HG03378 (cell line): ENCODE results near the gene FILIP1L.
"Not testable (repeated sequence)": the region's sequence is repeated elsewhere in the genome, so short reads cannot be mapped to it uniquely, and the experiment has no call there.

Experiments
- ATAC-seq: cut with Tn5 transposase; IDR thresholded peaks from one replicate; pipeline ENCODE4 v1.9.1; 2021; ENCODE audit warnings: mild to moderate bottlenecking, moderate library complexity; ENCODE audit not compliant: unreplicated experiment

FILIP1L gene

DNA sequence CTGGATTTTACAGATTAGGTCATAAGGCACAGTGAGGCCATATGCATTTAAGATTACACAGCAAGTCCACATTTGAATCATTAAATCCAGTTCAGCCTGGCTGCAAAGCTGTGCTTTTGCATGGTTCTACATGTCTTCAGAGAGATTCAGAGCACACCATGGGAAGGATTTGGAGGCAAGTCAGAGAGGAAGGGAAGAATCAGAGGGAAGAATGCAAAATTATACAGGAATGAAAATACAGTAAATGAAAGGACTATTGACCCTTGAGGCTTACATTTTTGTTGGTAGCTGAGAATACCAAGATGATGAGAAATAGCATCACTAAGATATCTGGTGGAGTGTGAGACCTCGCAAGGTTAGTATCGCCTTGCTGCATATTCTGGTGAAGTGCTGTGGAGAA, 13.9 kb downstream of the FILIP1L start:
- ATAC-seq, result no peak

DNA sequence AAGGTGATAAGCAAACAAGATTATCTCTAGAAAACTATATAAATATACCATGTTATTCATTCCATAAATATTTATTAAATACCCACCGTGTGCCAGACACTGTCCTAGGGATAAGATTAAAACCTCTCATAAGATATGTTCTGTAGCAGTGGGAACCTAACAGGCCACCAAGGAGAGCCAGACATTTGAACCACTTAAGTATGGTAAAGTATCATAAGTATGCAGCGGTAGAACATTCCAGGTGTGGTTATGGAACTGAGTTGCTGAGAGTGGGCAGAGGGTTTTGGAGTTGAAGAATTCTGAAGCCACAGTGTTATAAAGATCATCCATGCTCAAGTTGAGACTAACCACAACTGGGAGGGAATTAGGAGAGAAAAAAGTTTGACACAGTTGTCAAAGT, 14.7 kb downstream of the FILIP1L start:
- ATAC-seq, result no peak

DNA sequence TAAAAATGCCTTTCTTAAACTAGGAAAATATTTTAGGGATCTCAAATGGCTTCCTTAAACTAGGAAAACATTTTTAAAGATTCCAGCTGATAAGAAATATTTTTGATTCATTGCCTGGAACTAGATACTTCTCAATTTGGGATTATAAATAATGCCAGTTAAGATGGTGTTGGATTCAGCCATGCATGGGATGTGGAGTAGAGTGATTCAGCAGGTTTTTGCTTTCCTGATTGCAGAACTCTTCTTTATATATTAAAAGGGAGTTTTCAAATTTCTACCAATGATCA, 15.6 kb downstream of the FILIP1L start:
- no peak for ATAC-seq

DNA sequence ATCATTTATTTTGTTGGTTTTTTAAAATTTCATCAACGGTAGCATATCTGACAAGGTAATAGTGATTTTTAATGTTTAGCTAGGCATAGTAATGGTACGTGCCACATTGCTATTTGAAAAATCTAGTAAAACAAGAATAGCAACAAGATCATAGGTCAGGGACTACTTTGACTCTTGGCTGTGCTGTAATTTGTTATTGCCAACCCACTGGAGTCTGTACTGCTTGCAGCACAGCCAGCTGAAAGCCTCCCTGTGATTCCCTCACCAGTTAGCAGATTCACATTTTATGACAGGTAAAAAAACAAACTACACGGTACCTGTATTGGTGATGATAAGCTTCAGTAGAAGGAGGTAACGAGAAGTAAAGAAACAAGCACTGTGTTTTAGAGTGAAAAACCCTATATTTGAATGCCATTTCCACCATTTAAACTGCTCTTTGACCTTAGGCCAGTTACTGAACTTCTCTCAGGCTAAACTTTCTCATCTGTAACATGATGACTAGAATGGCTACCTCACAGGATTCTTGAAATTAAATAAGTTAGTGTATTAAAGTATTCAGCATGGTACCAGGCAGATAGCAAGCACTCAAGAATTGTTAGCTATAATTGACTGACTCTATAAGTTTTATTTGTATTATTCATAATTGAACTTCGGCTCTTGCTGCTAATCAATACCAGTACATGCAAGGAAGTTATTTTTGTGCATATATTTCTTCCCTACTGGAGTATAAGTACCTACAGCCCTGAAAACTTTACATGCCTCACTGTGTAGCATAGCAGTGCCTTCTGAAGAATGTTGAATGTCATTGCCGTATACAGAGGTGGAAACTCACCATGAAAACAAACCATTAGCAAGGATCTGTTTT, 16.1 kb downstream of the FILIP1L start:
- no peak for ATAC-seq

DNA sequence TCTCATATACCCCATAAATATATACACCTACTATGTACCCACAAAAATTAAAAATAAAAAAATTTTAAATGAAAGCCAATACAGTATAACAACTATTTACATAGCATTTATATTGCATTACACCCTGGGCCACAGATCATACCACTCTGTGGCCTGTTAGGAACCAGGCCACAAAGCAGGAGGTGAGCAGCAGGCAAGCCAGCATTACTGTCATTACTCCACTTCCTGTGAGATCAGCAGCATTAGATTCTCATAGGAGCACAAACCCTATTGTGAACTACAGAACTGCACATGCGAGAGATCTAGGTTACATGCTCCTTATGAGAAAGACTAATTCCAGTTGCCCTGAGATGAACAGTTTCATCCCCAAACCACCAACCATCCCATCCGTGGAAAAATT, 17.4 kb downstream of the FILIP1L start:
- no peak for ATAC-seq

DNA sequence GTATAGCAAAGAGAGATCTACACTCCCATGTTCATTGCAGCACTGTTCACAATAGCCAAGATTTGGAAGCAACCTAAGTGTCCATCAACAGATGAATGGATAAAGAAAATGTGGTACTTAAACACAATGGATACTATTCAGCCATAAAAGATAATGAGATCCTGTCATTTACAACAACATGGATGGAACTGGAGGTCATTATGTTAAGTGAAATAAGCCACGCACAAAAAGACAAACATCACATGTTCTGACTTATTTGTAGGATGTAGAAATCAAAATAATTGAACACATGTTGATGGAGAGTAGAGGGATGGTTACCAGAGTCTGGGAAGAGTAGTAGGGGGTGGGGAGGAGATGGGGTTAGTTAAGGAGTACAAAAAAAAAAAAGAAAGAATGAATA, 18.0 kb downstream of the FILIP1L start:
- ATAC-seq, result not testable (repeated sequence)

DNA sequence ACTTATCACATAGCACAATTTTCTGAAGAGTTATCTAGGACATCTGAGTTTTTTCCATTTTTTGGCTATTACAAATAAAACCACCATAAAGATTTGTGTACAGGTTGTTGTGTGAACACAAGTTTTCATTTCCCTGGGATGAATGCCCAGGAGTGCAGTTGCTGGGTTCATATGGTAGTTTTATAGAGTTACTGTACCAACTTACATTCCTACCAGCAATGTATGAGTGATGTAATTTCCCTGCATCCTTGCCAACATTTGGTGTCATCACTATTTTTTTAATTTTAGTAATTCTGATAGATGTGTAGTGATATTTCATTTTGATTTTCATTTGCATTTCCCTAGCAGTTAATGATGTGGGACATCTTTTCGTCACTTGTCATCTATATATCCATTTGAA, 20.5 kb downstream of the FILIP1L start:
- no peak for ATAC-seq

DNA sequence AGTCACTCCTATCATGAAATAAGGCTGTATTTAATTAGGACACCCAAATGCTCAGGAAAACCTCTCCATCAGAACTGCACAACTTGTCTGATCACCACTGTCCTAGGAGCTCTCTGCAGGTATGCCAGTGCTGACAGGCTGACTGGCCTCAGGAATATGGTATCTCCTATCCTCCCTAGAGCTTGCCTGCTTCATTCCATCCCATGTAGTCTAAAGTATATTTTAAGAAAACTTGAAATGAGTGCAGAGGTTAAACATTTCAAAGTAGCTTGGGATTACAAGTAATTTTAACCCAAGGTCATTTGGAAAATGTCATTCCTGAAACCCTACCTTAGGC, 23.7 kb downstream of the FILIP1L start:
- ATAC-seq, result peak; percentile 3

DNA sequence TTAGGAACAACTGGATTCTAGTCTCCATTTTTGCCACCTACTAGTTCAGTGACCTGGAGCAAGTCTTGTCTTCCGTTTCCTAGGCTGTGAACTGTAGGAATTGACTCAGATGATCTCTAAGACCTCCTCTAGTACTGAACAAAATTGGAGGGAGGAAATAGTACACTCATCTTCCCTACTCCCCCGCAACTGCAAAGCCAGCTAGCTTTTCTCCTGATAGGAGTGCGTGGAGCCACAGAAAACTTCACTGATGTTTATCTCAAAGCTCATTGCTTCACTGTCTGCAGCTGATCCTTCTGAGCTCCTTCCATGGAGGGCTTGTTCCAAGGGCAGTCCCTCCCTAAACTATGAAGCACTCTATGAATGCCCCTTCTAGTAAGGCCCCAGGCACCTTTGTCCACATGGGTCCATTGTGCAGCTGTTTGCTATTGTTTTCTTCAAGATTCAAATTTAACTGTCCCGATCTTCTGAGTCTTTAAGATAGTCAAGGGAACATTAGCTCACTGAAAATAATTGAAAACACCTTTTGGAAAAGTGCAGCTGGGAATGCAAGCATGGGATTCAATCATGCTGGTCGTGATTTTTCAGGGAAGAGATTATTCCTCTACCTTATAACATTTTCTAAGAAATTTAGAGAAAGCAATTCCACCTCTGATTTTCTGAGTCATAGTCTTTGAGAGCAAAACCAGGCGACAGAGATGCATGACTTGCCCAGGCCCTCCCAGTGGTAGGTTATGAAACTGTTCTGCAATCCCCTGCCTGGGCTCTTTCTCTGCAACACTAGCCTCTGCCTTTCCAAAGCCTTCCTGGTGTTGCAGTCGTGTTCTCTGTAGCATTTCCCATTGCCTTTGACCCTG, 24.3 kb downstream of the FILIP1L start:
- peak; percentile 57 for ATAC-seq

DNA sequence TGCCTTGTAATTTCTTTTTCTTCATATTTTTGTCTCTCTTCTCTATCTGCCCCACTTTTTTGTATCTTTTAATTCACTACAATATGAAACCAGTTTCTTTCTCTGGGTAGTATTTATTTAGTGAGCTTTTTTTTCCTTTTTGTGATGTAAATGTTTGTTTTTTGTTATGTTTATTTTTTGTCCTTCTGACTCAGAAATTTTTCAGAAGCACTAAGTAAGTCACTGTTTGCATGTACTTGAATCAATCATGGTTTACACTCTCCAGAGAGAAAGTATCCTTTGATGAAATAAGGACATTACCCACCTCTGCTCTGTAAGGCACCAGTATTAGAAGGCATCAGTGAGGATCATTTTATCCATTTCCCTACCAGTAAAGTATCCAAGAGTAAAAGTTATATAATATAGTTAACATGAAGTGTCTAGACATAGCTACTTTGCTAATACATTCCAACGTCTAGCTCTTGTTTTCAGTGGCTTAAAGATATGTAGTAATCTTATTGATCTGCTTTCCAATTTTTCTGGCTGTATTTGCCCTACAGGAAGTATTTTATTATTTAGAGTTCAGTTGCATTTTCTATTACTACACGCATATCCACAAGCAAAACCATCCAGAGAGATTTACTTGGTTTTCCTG, 25.4 kb downstream of the FILIP1L start:
- ATAC-seq, result no peak

DNA sequence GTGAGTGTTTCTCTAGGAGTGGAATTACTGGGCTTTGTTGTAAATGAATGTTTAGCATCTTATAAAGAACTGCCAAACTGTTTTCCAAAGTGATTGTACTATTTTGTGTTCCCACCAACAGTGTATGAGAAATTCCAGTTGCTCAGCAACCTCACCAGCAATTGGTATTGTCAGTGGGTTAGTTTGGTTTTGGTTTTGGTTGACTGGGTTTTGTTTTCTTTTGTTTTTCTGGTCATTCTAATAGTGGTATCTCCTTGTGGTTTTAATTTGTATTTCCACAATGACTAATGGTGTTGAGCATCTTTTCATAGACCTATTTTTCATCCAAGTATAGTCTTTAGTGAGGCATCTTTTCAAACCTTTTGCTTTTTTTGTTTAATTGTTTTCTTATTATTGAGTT, 27.1 kb downstream of the FILIP1L start:
- ATAC-seq, result peak; percentile 96

DNA sequence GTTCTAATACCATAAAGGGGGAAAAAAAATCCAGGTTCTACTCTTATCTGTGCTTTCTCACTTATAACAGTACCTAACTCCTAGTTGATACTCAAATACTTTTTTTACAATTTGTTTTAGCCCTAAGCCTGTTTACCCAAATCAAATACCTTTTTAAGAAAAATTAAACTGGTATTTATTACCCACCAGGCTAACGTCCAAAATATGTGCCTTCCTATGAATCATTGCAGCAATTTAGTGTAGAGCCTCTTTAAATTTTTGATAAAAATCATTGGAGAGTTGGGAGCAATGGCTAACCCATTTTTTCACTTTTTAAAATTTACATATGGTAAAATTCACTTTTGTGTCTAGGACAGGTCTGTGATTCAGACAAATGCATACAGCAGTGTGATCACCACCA, 27.9 kb downstream of the FILIP1L start:
- no peak for ATAC-seq

DNA sequence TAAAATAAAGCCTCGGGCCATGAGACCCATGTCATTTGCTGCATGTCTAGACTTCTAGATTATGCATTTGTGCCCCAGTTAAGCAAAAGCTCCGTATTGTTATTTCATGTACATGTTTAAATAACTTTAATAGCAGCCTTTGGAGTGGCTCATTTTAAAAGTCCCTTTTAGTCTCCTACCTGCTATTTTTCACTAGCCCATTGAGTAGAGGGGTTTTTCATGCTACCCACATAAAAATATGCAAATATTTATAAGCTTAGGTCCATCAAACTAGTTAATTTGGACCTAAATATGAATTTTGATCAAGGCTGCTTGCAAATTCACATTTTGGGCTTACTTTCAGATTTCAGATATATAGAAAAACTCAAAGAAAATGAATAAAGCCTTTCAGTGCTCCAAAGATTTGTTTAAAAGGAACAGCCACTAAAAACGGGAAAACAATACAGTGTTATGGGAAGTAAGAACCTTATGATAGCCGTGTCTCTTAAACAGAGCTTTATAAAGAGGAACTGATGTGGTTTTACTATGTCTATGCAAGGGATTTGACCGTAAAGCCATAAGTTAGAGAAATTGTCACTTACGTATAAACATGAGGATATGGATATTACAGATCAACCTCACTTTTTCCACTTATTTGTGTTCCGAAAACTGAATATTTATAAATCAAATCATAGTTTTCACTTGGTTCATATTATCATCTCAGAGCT, 30.0 kb downstream of the FILIP1L start:
- no peak for ATAC-seq

DNA sequence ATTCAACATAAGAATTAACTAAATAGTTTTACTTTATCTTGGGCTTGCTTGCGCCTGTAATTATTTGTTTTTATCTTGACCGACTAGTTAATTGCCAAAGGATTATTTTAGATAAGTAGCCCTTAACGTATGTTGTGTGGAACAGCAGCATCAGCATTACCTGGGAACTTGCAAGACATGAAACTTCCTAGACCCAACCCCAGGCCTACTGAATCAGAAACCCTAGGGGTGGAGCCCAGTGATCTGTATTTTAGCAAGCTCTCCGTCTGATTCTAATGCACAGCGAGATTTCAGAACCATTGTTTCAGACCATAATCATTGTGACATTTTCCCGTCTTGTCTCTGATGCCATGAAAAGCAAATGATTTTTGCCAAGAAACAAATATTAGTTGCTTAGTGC, 31.1 kb downstream of the FILIP1L start:
- no peak for ATAC-seq

DNA sequence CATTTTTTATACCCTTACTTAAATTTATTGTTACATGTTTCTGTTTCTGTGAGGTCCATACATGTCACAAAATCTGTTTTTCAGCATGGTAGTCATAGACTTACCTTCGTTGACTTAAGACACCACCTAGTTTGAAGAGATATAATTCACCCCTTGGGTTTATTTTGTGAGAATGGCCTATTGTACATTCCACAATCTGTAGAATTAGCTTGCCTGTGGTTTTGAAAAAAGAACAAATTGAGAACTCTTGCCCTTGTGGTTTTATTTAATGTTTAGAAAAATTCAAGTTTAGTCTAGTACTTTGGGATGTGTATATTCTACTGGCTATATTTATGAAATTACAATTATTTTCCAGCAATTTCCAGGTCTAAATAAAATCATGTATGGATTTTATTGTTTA, 31.6 kb downstream of the FILIP1L start:
- no peak for ATAC-seq

DNA sequence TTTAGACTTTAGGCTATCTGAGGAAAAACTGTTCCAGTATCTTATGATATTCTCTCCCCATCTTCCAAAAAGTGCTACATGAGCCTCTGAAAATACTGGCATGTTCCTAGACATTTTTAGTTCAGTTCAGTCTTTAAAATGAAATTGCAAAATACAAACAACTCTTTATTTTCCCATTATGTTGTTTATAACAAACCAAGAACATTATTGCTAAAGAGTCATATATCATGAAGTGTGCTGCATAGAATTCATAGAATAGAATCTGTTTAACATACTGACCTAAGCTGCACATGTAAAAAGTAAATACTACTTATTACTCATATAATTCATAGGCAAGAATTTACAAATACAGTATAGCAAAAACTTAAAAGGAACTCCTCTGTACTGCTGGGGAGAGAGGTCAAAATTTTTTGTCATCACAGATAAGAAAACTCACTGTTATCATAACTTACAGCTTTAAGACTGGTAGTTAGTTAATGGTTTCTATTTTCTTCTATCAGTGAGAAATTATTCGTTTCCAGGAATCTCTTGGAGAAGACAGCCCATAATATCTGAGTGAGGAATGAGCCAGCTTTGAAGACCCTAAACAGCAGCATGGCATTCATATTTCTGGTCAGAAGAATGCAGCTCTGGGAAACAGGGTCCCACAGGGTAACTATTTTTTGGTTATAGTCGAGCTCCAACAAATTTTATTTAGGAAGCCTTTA, 32.2 kb downstream of the FILIP1L start:
- ATAC-seq, result no peak

DNA sequence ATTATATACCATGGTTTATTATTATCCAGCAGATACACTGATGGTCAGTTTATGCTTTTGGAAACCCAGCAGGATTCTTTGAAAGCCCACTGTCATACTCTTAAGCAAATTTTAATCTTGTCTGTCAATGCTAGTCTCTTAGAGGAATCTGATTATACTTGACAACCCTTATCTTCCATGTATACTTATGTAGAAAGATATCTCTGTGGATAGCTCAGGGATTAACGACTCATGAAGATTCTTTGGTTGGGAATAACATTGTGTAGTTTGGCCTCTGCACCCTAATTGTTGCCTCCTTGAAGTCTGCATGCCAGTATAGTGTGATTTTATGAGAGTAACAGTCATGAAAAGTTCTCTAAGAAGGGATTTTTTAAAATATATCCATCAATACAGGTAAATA, 33.0 kb downstream of the FILIP1L start:
- ATAC-seq, result no peak

DNA sequence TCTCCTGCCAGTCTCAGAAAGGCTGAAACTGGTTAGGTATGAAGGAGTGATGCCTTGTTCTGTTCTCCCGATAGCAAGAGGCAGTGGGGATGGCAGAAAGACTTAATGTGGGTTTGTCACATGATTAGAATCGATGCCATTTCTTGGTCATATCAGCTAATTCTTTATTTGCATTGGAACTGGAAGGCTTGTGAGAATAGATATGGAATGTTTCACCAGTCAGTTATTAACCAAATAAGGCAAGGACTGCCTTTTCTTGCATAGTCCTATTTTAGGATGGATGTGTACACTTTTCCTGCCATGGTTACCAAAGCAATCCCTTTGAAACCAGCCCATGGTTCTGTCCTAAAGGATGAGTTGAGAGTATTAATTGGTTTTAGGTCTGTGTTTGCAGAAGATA, 33.7 kb downstream of the FILIP1L start:
- ATAC-seq, result no peak

DNA sequence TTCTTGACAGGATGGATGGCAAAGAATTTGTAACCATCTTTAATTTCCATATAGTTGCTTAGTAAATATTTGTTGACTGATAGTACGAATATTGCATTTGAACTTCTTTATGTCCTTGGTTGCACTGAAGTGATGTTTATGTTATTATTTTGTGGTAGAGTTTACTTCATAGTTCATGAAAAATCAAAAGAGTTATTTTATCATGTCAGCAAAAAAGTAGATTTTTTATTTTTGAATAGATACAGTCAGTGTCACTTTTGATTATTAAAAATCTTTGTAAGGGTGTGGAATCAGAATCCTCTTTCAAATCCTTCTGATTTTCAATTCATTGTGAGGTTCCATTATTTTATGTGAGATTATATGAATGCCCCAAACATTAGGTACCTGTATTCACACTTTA, 35.0 kb downstream of the FILIP1L start:
- ATAC-seq, result no peak

DNA sequence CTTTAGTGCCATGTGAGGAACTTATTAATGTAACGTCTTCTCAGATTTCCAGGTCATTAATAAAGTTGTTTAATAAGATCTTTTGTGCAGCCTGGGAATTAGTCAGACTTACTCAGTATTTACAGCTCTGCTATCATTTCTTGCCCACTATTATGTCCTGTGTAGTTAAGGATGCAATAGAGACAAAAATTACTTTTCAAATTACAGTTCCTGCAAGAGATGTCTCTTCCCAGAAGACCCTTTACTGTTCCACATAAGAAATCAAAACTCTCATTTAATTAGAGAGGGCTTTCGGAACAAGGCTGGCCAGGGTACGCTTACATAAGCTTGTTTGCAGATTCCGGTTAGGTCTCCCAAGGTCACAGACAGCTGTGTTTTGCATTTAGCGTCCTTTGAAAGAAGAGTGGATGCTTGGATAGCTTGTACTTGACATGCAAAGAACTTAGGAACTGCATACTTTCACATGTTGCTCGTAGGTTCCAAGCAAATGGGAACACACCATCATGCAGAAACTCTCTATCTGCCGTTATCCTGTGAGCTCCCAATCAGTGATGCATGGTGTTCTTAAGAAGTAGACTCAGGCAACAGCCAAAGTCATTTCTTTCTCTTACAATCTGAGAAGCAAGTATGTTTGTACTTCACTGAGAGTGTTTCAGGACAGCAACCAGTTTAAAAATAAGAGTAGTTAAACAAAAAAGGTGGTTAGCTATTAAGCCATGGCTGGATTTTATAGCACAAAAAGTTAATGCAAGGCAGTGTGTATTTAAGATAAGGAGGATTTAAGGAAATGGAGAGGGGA, 37.4 kb downstream of the FILIP1L start:
- ATAC-seq, result no peak
